HG02840 (cell line): ENCODE data around the gene ADK.

Source experiments
- ATAC-seq: cut with Tn5 transposase; IDR thresholded peaks from one replicate; pipeline ENCODE4 v1.9.1; 2021; ENCODE audit warnings: mild to moderate bottlenecking, moderate library complexity, moderate number of reproducible peaks; ENCODE audit not compliant: unreplicated experiment, low FRiP score

The ADK gene

DNA sequence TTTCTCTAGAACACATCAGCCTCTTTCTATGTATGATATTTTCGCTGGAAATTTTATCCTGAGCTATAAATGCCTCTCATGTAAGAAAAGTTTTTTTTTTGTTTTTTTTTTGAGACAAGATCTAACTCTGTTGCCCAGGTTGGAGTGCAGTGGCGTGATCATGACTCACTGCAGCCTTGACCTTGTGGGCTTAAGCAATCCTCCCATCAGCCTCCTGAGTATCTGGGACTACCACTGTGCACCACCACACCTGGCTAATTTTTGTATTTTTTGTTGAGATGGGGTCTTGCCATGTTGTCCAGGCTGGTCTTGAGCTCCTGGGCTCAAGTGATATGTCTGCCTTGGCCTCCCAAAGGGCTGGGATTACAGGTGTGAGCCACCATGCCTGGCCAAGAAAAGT lies 80.4 kb downstream of the ADK start:
- no peak for ATAC-seq

DNA sequence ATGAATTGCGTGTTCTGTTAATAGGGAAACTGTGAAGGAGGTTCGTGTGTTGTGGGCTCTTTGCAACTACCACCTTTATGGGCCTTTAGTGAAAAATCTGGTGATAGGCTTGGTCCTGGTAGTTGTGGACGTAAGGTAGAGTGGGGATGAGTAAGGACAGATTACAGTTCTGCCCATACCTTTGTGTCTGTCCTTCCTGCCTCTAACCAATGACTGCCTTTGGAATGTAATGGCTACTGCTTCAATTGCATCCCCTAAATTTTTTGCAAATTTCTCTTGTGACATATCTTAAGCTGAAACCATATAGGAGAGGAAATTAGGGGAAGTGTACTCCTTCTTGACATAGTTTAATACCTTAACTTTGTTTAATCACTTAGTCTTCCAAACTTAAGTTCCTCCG lies 82.3 kb downstream of the ADK start:
- ATAC-seq = no peak

DNA sequence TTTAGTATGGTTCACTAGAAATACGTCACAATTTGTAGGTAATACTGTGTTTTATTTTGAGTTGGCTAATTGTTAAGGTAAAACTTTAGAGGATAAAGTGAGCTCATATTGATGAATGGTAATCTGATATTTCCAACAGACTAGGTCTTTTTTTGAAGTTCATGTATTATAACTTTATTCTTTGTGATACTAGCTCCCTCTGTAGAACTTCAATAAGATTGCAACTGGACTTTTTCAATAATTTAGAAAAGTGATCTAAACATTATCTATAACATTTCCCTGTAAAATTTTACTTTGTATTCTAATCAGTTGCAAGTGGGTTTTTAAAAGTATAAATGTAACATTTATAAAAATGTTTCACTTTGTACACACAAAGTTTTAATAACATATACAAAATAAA lies 83.5 kb downstream of the ADK start:
- no peak for ATAC-seq

DNA sequence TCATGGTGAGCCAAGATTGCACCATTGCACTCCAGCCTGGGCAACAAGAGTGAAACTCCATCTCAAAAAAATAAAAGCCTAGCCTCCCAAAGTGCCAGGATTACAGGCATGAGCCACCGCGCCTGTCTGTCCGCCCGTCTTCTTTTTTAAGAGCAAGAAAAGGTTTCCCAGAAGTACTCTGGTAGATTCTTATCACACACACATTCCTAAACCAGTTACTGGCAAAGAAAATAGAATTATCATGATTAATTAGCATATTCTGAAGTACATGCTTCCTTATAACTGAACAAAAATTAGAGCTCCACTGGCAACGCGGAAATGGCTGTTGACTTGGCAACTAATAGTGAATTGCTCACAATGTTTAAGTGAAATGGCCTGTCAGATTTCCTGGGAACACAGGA lies 87.0 kb downstream of the ADK start:
- no peak for ATAC-seq

GRCh38 chr10:74238516-74238915 lies 87.5 kb downstream of the ADK start:
- ATAC-seq = no peak

DNA sequence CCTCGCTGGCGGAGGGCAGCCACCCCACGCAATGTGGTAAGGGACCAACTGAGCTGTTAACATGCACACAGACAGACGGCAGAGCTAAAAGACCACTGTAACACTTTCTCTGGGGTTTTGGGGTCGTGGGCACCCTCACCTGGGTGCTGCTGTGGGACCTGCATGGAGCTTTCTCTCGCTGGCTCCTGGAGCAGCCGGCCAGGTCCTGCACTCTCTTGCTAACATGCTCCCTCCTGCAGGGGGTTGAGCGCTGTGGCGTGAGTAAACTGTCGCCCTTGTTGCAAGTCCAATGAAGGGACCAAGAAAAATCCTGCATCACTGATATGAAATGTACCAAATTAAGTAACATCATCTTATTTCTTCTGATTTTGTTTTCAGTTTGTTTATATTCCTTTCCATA lies 92.0 kb downstream of the ADK start:
- ATAC-seq = no peak

DNA sequence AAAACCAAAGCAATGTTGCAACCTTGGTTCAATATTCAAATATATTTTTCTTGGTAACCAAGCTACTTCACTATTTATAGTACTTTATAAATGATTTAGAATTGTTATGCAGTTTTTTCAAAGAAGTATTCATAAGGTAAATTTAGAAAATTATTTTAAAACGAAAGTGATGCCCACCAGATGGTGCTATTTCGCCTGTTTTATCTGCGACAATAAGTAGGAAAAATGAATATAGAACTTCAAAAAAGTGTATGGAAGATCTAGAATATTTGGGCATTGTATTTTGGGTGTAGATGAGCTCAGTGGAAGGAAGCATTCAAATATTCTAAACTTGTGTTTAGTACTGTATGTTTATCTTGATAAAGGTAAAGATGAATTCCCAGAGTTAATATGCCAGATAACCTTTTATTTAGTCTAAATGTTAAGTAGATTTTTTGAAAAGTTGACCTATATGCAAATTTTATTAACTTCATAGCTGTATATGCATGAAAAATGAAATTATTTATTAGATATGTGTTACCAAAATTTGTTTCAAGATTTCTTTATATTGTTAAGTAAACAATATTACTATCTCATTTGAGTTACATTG lies 93.2 kb downstream of the ADK start:
- no peak for ATAC-seq

- no peak for ATAC-seq
Observed at GRCh38 chr10:74244807-74245206, 93.8 kb downstream of the ADK start.

- ATAC-seq = no peak
Observed at GRCh38 chr10:74246495-74246894, 95.5 kb downstream of the ADK start.

DNA sequence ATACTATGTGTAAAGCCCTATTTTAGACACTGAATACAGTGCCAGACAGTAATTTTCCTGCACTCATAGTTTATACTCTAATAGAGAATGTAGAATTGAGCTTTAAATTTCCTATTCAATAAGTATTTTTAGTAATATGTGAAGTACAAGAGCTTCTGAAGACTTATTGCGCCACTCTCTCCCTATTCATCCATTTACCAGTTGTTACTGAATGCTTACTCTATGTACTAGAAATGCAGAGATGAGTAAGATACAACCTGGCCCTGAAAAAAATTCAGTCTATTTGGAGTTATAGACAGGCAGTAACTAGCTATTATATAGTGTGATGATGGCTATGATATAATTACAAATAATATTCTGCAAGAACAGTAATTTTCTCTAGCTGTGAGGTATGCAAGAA lies 98.8 kb downstream of the ADK start:
- ATAC-seq = no peak

GRCh38 chr10:74255214-74255613 lies 104.2 kb downstream of the ADK start:
- no peak for ATAC-seq

GRCh38 chr10:74255888-74256357 lies 104.9 kb downstream of the ADK start:
- ATAC-seq = no peak

DNA sequence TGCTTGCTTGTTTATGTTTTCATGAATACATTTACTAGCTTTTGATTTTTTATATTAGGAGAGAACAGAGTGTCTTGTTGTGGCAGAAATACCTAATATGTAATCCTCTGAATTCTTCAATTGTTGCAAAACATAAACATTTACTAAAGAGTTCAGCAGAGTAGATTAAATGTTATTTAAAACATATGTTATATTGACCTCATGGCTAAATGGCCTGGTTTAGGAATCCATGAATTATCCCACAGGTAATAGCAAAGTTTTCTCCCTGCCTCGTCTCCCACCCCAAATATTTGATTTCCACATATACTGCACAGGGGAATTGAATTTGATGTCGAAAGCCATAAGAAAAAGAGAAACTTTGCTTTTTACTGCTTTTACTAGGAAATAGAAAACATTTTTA lies 111.8 kb downstream of the ADK start:
- no peak for ATAC-seq

DNA sequence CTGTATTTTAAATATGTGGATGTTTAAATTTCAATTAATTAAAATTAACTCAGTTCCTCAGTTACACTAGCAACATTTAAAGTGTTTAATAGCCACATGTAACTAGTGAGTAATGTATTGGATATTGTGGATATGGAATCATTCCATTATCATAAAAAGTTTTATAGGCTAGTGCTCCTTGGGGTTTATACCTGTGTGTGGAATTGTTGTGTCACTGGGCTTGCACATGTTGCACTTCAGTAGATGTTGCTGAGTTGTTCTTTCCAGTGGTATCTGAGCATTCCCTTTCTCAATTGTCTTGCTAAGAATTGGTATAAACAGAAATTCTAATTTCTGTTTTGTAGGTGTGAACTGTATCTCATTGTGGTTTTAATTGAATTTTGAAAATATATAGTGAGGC lies 113.0 kb downstream of the ADK start:
- ATAC-seq = no peak

DNA sequence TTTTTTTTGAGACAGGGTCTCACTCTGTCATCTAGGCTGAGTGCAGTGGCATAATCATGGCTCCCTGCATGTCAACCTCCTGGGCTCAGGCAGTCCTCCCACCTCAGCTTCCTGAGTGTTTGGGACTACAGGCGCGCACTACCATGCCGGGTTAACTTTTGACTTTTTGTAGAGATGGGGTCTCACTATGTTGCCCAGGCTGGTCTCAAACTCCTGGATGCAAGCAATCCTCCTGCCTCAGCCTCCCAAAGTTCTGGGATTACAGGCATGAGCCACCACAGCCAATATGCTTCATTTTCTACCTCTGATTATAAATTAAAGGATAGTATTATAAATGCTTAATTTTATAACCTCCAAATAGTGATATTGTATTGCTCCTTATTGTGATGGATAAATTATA lies 121.3 kb downstream of the ADK start:
- ATAC-seq = no peak

DNA sequence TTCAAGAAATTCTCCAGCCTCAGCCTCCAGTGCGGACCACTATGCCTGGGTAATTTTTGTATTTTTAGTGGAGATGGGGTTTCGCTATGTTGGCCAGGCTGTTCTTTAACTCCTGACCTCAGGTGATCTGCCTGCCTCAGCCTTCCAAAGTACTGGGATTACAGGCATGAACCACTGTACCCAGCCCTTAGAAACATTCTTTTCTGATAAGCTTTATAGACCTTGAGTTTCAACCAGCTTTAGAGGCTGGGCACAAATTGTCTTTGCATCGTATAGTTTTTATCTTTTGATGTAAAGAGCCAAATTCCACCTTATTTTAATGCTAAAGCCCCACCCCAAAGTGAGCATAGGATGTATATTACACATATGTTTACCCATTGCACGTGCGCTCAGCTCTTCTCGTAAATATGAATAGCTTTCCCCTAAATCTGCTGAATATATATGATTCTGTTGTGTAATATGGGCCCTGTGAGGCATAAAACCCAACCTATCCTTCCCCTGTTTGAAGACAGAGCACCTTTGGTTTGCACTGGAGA lies 124.8 kb downstream of the ADK start:
- no peak for ATAC-seq

DNA sequence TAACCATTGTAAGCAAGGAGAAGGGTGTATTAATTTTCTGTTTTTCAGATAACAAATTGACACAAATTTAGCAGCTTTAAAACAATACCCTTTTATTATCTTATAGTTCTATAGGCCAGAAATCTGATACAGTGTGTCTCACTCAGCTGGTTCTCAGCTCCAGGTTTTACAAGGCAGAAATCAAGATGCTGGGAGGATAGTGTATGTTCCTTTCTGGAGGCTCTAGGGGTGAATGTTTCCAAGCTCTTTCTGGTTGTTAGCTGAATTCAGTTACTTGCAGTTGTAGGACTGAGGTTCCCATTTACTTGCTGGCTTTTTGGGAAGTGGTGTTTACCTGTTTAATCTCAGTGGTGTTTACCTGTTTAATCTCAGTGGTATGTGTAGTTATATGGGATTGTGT lies 125.4 kb downstream of the ADK start:
- ATAC-seq = no peak

DNA sequence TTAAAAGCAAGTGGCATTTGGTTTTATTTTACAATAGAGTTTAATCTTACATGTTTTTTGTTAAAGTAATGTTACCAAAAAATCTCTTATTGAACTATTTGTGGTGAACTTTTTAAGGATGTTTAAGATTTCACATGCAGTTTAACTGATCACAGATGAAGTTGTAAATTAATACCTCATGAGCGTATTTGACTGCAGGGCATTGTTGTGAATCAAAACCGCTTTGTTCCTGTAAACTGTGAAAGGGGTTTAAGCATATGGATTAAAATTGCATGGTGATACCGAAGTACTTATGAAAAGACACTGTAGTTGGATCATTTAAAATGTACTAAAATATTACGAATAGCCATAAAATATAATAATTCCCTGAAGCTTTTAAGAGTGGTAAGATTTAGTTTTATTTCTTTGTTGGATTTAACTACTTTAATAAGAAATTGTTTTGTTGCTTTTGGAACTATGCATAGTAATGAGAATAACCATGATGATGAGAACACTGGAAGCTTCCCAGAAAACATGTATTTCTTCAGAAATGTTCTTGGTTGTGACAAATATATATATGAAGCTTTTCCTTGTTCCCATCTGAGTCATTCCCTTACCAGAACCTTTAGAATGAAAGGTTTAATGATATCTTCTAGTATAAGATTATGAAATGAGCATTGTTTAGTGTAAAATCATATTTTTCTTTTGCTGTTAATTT lies 131.3 kb downstream of the ADK start:
- ATAC-seq = no peak

DNA sequence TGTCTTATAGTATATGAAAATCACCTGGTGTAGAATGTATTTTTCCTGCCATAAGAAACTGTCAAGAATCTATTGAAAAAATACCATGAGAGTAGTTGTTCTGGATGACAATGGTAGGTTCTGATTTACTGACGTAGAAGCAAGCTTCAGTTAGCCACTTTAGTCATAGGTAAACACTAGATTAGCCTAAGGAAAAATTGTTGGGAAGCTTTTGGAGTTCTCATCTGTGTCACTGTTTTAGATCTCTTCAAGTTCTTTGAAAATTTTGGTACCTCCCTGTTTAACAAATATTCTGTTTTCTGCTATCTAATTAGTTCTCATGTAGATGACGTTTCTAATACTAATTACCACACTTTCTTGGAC lies 131.8 kb downstream of the ADK start:
- no peak for ATAC-seq

GRCh38 chr10:74289188-74289587 lies 138.2 kb downstream of the ADK start:
- ATAC-seq = no peak

- ATAC-seq = no peak
Observed at GRCh38 chr10:74289951-74290350, 138.9 kb downstream of the ADK start.

DNA sequence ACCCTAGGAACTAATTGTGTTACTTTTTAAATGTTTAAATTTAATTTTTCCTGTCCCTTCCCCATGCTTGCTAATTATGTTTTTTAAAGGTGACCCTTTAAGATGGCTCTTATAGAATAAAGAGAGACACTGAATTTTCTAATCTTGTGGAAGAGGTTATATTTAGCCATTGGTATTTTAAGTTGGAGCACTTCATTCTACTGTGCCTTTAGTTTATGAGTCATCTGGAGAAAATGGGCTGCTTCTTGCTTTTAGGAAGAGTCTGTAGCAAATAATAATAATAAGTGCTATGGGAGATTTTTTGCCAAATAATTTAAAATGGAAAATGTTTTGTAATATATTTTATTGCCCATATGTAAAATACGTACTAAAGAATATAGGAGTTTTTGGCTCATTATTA lies 139.7 kb downstream of the ADK start:
- no peak for ATAC-seq
